Kidney (tissue), 14 donors: ENCODE measurements around the gene TTLL9. TPM values are rescaled to one million over a fixed set of nuclear protein-coding genes. Genes with fewer than 3 reads are reported as not detected.

ENCODE experiments used
- DNase-seq, 5 donors: peaks; one replicate each; pipeline ENCODE4 v3.0.0-alpha.2; 2013 to 2020
- FAIRE-seq: peaks from 2 replicates; lab custom pipeline; 2012; peaks lifted over from hg19 to GRCh38; lab: Jason Lieb, UNC
- H3K27ac ChIP-seq, 2 donors: one replicate each; pipeline ENCODE4 v1.7.0; 2013; ENCODE audit warnings: low read depth in 2 of 2, low read length in 2 of 2, inconsistent platforms in 1 of 2
- H3K27me3 ChIP-seq: one replicate; pipeline ENCODE4 v1.7.1; 2013; ENCODE audit warnings: low read length, inconsistent platforms; ENCODE audit not compliant: control insufficient read depth, insufficient read depth
- H3K36me3 ChIP-seq, 3 donors: one replicate each; pipeline versions ENCODE4 v1.7.0 to v1.7.1; 2013; ENCODE audit warnings: low read length in 3 of 3, control low read depth in 1 of 3, inconsistent platforms in 1 of 3; ENCODE audit not compliant: insufficient read depth in 3 of 3, control insufficient read depth in 2 of 3
- H3K4me1 ChIP-seq, 3 donors: one replicate each; pipeline versions ENCODE4 v1.7.0 to v1.7.1; 2013; ENCODE audit warnings: low read length in 3 of 3, inconsistent platforms in 1 of 3, low read depth in 1 of 3; ENCODE audit not compliant: control insufficient read depth in 2 of 3, insufficient read depth in 2 of 3
- H3K4me3 ChIP-seq, 3 donors: one replicate each; pipeline versions ENCODE4 v1.7.0 to v1.8.1; 2013; ENCODE audit warnings: low read length in 3 of 3, control low read depth in 1 of 3, inconsistent platforms in 1 of 3
- H3K9ac ChIP-seq, 3 donors: one replicate each; pipeline versions ENCODE4 v1.7.0 to v1.7.1; 2013; ENCODE audit warnings: low read length in 3 of 3, control low read depth in 1 of 3, inconsistent platforms in 1 of 3
- H3K9me3 ChIP-seq, 3 donors: one replicate each; pipeline versions ENCODE4 v1.7.0 to v1.7.1; 2013; ENCODE audit warnings: low read length in 3 of 3, control low read depth in 1 of 3, inconsistent platforms in 1 of 3; ENCODE audit not compliant: control insufficient read depth in 2 of 3, insufficient read depth in 1 of 3
- CTCF ChIP-seq: IDR thresholded peaks from 3 replicates; pipeline ENCODE4 v1.5.1; 2012; ENCODE audit warnings: mild to moderate bottlenecking, moderate library complexity, borderline replicate concordance; ENCODE audit not compliant: insufficient read depth; ENCODE audit errors: extremely low read depth
- intact Hi-C: fragments of 100-400 bp; cut with DNase I; formaldehyde crosslinking; loops from one replicate; pipeline ENCODE4 v1.11.1; 2022
- polyA plus RNA-seq: library from polyadenylated mRNA; stranded (reverse); fragments of 350-450 nt; fragmentation: Illumina TruSeq; extraction: RNeasy Lipid Tissue Mini Kit (QIAGEN cat#74804); gene quantifications from one replicate; pipeline ENCODE4 v1.2.3, GENCODE V29; 2014; ENCODE audit warnings: low read depth, low replicate concordance; ENCODE audit not compliant: insufficient read depth
- total RNA-seq: library from RNA; stranded (reverse); fragmentation: NEBNext Ultra II Directional; extraction: Animal tissue kit (Norgen Biotek cat#: 25700); gene quantifications from one replicate; pipeline ENCODE4 v1.2.1, GENCODE V29; 2021
- donor health status: control.
- donor health status: control.
- donor health status: control.
- donor health status: control.
- donor health status: control.
- donor health status: DM: yes; HTN: yes; CAD: no.
- donor health status: Normal renal cell carcinoma (clear cell type).

Gene TTLL9
- total and polyA plus RNA-seq, 2 donors from 2014 or later: 0.82 to 1.9 TPM

DNA sequence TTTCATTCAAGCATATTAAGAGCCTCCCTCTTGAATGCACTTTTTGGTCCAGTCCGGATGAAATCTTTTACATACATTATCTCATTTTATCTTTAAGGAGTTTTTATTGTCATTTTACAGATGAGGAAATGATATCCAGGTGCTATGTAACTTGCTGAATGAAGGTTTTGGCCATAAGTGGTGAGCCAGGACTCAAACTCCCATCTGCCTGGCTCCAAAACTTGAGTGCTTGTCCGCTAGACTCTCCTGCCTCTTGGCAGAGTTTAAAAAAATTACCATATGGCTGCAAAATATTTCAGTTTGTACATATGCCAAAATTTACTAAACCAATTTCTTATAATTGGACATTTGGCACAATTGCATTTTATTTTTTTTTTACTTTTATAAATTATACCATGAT lies 69.2 kb downstream of the TTLL9 start:
- intact Hi-C loops: no loop called here
- Histone ChIP-seq H3K27ac (no peak overlapping the region), H3K9ac (no peak overlapping the region), H3K36me3 (peaks cover 0 to 10% (median 6%) of the 10 kb centered on the region in 3 donors), H3K9me3 (no peaks in the 10 kb centered on the region), H3K27me3 (no peaks in the 10 kb centered on the region), H3K4me1 (no peaks in the 10 kb centered on the region), H3K4me3 (no peak overlapping the region)
- no peak for FAIRE-seq
- DNase-seq: no peak
- TF ChIP-seq CTCF: no peak

DNA sequence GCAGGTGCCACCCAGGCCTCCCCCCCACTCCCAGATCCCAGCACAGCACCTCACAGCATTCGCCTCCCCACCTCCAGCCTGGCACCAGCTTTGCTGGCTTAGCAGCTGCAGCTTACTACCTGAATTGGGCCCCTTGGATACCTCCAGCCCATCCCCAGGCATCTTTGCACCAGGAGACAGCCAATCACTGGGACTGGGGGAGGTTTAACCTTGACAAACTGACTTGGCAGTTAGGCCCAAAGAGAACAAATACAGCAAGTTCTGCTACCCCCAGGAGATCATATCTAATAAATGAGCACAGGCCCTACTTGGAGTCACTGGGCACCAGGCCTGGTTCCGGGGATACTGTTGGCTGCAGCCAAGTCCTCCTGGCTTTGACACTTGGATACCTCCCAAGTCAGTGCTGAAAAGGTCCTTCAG lies 72.6 kb downstream of the TTLL9 start:
- no peak overlapping the region for H3K4me3 ChIP-seq
- H3K27ac ChIP-seq: no peak overlapping the region
- intact Hi-C loops: no loop called here
- DNase-seq: peak in 1 of 5 donors; percentile 62
- no peaks in the 10 kb centered on the region for H3K4me1 ChIP-seq
- no peak for TF ChIP-seq CTCF
- H3K9ac ChIP-seq: no peak overlapping the region
- FAIRE-seq: no peak
- H3K9me3 ChIP-seq: no peaks in the 10 kb centered on the region
- peaks cover 8 to 34% (median 27%) of the 10 kb centered on the region in 3 donors for H3K36me3 ChIP-seq
- H3K27me3 ChIP-seq: no peaks in the 10 kb centered on the region

- H3K27me3 ChIP-seq: no peaks in the 10 kb centered on the region
- no peak for TF ChIP-seq CTCF
- H3K9ac ChIP-seq: no peak overlapping the region
- H3K4me1 ChIP-seq: peaks cover 0 to 2% (median 0%) of the 10 kb centered on the region in 3 donors
- H3K4me3 ChIP-seq: no peak overlapping the region
- H3K9me3 ChIP-seq: no peaks in the 10 kb centered on the region
- H3K36me3 ChIP-seq: peaks cover 15 to 43% (median 32%) of the 10 kb centered on the region in 3 donors
- no peak for FAIRE-seq
- no peak overlapping the region for H3K27ac ChIP-seq
- DNase-seq: no peak
- intact Hi-C loops: no loop called here
Measured at GRCh38 chr20:31945319-31945718, 74.9 kb downstream of the TTLL9 start.

DNA sequence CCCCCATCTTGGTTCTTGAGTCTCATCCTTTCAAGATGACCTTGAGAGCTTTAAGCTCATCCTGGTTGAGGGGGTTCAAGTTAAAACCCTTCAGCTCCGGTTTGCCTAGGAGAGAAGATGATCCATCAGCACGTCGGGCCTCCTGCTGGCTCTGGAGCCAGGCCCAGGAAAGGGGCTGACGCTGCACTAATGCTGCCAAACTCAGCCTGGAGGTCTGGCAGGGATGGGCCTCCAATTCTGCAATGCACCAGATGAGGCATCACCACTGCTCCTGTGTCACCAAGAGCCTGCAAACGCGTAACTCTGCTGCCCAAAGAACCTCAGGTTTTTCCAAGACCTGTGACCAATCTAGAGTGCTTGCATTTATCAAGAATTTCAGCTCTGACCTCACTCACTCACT lies 75.4 kb downstream of the TTLL9 start:
- intact Hi-C loops: no loop called here
- no peak overlapping the region for H3K9ac ChIP-seq
- H3K27ac ChIP-seq: no peak overlapping the region
- peaks cover 3 to 7% (median 4%) of the 10 kb centered on the region in 3 donors for H3K4me1 ChIP-seq
- H3K4me3 ChIP-seq: no peak overlapping the region
- DNase-seq: no peak
- no peak for FAIRE-seq
- H3K27me3 ChIP-seq: no peaks in the 10 kb centered on the region
- H3K9me3 ChIP-seq: no peaks in the 10 kb centered on the region
- no peak for TF ChIP-seq CTCF
- H3K36me3 ChIP-seq: peaks cover 15 to 43% (median 32%) of the 10 kb centered on the region in 3 donors
